ENCODE data around the gene SNX14.

GRCh38 chr6:85461798-85462170 lies 131.9 kb downstream of the SNX14 start:
- no peak for TF ChIP-seq CTCF (IDR thresholded peaks at IDR 0.05; ENCODE audit: insufficient read depth, low read depth, low read length)
- TF ChIP-seq EZH2 (IDR thresholded peaks at IDR 0.05; ENCODE audit: insufficient read depth, low read length): no peak

Data from astrocyte (in vitro differentiated cells and primary cell).